HG02623 (cell line): ENCODE measurements around the gene NCOA7.
A peak's percentile ranks its signal among the peaks of the same experiment; 100 is the strongest.
"Not testable (repeated sequence)": the region's sequence is repeated elsewhere in the genome, so short reads cannot be mapped to it uniquely, and the experiment has no call there.

ENCODE experiments used
- ATAC-seq: cut with Tn5 transposase; IDR thresholded peaks from one replicate; pipeline ENCODE4 v1.9.1; 2021; ENCODE audit warnings: moderate library complexity; ENCODE audit not compliant: unreplicated experiment

NCOA7 gene

GRCh38 chr6:125942672-125943527, 152.1 kb downstream of the NCOA7 start:
- ATAC-seq: no peak

- no peak for ATAC-seq
Measured at GRCh38 chr6:125943528-125944433, 153.0 kb downstream of the NCOA7 start.

GRCh38 chr6:125944434-125944816, 153.7 kb downstream of the NCOA7 start:
- no peak for ATAC-seq

GRCh38 chr6:125944896-125945295, 154.1 kb downstream of the NCOA7 start:
- no peak for ATAC-seq

- ATAC-seq: no peak
Measured at GRCh38 chr6:125945378-125946141, 154.8 kb downstream of the NCOA7 start.

GRCh38 chr6:125947615-125948014, 156.9 kb downstream of the NCOA7 start:
- ATAC-seq: no peak

GRCh38 chr6:125948455-125948854, 157.7 kb downstream of the NCOA7 start:
- ATAC-seq: no peak

GRCh38 chr6:125949069-125949468, 158.3 kb downstream of the NCOA7 start:
- ATAC-seq: no peak

- no peak for ATAC-seq
Measured at GRCh38 chr6:125950293-125950692, 159.5 kb downstream of the NCOA7 start.

- not testable (repeated sequence) for ATAC-seq
Measured at GRCh38 chr6:125950716-125951115, 160.0 kb downstream of the NCOA7 start.

- ATAC-seq: no peak
Measured at GRCh38 chr6:125951323-125951722, 160.6 kb downstream of the NCOA7 start.

GRCh38 chr6:125952764-125953501, 162.2 kb downstream of the NCOA7 start:
- no peak for ATAC-seq

- no peak for ATAC-seq
Measured at GRCh38 chr6:125953502-125953875, 162.7 kb downstream of the NCOA7 start.

- ATAC-seq: no peak
Measured at GRCh38 chr6:125954735-125955339, 164.1 kb downstream of the NCOA7 start.

- no peak for ATAC-seq
Measured at GRCh38 chr6:125955973-125956372, 165.2 kb downstream of the NCOA7 start.

GRCh38 chr6:125956506-125957390, 166.0 kb downstream of the NCOA7 start, which contains the start of gene HINT3:
Gene HINT3 (plus strand): TSS chr6:125956770. CDS start chr6:125956978, 208 bp downstream.
- peak; percentile 93 for ATAC-seq

- no peak for ATAC-seq
Measured at GRCh38 chr6:125957391-125957693, 166.6 kb downstream of the NCOA7 start.

- no peak for ATAC-seq
Measured at GRCh38 chr6:125957845-125958244, 167.1 kb downstream of the NCOA7 start.

- no peak for ATAC-seq
Measured at GRCh38 chr6:125959041-125959440, 168.3 kb downstream of the NCOA7 start.
